CD4-positive, alpha-beta T cell treated with Interleukin-6 at 100 ng/mL for 8 hours (primary cell): ENCODE data around the gene BLVRB.
A peak's percentile ranks its signal among the peaks of the same experiment; 100 is the strongest.
"Not testable (repeated sequence)": the region's sequence is repeated elsewhere in the genome, so short reads cannot be mapped to it uniquely, and the experiment has no call there.

Experiments used
- DNase-seq: peaks from one replicate; pipeline ENCODE4 v3.0.0-alpha.2; 2020; ENCODE audit warnings: mixed read lengths, low spot score

The BLVRB gene

GRCh38 chr19:40449506-40449905 is 16.0 kb downstream of the BLVRB start:
- DNase-seq, result no peak

GRCh38 chr19:40446263-40446784 is 19.2 kb downstream of the BLVRB start:
- no peak for DNase-seq

- DNase-seq, result no peak
Observed at GRCh38 chr19:40445780-40446262, 19.7 kb downstream of the BLVRB start.

GRCh38 chr19:40444825-40445312 is 20.7 kb downstream of the BLVRB start:
- no peak for DNase-seq

GRCh38 chr19:40444000-40444824 is 21.3 kb downstream of the BLVRB start, which contains the start of gene SERTAD3:
TSS of gene SERTAD3 (minus strand) at chr19:40444335. CDS start at chr19:40442080, 2,255 bp downstream.
- DNase-seq, result peak; percentile 94

GRCh38 chr19:40443131-40443999 is 22.2 kb downstream of the BLVRB start:
- peak; percentile 100 for DNase-seq

GRCh38 chr19:40442328-40443130 is 23.0 kb downstream of the BLVRB start:
- no peak for DNase-seq

- no peak for DNase-seq
Observed at GRCh38 chr19:40441719-40442253, 23.8 kb downstream of the BLVRB start.

DNA sequence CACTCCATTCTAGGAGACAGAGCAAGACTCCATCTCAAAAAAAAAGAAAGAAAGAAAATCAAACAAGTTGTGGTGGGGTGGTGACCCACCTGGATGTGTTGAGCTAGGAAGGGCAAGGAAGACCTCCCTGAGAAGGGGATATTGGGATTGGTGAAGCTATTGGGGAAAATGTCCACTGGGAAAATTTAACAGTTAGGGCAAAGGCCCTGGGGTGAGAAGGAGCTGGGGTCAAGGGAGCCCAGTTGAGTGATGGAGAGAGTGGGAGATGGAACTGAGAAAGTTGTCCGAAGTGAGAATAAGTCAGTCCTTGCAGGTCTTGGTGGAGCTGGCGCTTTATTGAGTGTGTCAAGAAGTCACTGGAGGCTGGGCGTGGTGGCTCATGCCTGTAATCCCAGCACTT is 27.3 kb downstream of the BLVRB start:
- no peak for DNase-seq

- DNase-seq, result peak; percentile 59
Observed at GRCh38 chr19:40433391-40434216, 31.9 kb downstream of the BLVRB start.

DNA sequence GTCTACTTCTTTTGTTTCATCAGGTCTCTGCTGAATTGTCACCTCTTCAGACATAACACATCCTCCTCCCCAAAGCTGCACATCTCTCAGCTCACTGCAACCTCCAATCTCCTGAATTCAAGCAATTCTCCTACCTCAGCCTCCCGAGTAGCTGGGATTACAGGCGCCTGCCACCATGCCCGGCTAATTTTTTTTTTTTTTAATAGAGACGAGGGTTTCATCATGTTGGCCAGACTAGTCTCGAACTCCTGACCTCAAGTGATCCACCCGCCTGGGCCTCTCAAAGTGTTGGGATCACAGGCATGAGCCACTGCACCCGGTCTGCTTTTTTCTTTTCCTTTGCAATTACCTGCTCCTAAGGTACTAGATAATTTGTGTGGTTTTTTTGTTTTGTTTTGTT is 32.8 kb downstream of the BLVRB start:
- DNase-seq, result not testable (repeated sequence)

DNA sequence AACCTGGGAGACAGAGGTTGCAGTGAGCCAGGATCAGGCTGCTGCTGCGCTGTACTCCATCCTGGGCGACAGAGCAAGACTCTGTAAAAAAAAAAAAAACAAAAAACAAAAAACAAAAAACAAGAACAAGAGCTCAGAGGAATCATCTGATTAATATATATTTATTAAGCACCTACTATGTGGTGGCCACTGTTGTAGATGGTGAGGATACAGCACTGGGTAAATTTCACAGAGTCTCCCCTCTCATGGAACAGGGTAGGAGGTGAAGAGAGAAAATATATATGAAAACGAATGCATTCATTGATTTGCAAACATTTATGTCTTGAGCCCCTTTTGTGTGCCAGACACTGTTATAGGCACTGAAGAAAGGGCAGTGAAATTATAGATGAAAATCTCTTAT is 33.8 kb downstream of the BLVRB start:
- no peak for DNase-seq

GRCh38 chr19:40430242-40430641 is 35.3 kb downstream of the BLVRB start:
- DNase-seq, result not testable (repeated sequence)

GRCh38 chr19:40428197-40428596 is 37.3 kb downstream of the BLVRB start:
- DNase-seq, result not testable (repeated sequence)

- DNase-seq, result peak; percentile 100
Observed at GRCh38 chr19:40425450-40426287, 39.9 kb downstream of the BLVRB start, which contains the start of gene SERTAD1. TSS of gene SERTAD1 (minus strand) at chr19:40425992. CDS start at chr19:40423546, 2,446 bp downstream.

DNA sequence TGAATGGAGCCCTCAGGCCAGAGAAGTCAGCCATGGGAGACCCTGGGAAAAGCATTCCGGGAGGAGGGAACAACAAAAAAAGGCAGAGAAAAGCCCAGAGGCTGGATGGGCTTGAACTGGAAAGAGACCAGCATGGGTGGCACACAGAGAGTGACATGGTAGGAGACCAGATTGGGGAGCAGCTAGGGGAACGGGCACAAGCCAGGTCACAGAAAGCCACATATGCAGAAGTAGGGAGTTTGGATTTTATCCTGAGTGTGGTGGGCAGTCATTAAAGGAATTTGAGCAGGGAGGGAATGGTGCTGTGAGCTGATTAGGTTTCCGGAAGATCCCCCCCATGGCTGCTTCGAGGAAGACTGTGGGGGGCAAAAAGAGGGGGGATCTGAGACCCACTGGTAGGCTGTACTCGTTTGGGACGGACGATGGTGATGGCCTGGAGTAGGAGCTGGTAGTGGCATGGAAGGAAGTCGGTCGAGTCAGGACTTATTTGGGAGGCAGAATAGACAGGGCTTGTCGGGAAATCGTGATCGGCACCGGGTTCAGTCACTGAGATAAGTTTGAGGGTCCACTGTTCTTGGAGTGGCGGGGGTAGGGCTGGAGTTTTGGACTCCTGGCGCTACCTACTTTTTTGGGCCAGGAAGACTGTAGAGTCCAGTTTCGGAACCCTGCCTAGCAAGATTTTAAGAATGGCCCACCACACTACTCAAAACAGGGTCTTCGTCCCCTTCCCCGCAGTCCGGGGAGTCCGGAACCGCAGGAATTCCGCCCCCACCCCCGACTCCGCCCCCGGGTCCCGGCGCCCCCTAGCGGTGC is 40.7 kb downstream of the BLVRB start:
- no peak for DNase-seq

GRCh38 chr19:40423938-40424337 is 41.6 kb downstream of the BLVRB start:
- DNase-seq, result no peak
